Measurements from ENCODE around the gene CFDP1.

Gene CFDP1

DNA sequence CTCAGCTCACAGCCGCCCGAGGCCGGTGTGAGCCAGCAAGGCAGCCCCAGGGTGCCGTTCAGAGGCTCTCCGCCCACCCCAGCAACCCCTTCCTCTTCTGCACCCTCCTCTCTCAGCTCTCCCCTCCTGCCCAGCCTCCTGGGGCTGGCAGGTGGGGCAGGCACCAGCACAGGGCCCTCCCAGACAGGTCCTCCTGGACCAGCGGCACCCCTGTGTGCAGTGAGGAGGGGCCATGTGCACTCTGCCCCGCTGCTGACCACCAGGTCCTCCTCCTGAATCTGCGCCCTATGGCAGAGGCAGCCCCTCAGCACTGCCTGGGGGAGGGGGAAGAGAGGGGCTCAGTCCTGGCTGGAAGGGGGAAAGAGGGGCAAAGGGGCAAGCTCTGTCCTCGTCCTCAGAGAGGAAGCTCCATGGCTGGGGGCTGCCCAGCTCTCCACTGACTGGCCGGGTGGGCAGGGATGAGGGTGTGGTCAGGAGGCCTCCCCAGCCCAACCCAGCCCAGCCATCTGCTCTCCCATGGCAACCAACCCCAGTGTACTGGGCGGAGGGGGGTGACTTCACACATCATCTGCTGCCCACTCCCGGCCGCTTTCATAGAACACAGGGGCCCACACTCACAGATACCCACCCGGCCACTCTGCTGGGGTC, 176.5 kb downstream of the CFDP1 start:
- Histone ChIP-seq H3K79me2 (ENCODE audit: control insufficient read depth, low read length) (no peaks in the 10 kb centered on the region), H3K4me3 (ENCODE audit: low read length) (no peak overlapping the region), H3K9me3 (ENCODE audit: control insufficient read depth, insufficient read depth, low read length) (no peaks in the 10 kb centered on the region), H3K27me3 (ENCODE audit: control insufficient read depth, low read length) (no peaks in the 10 kb centered on the region; the same call in 1 of the 2 replicates), H3K27ac (ENCODE audit: low read depth, low read length) (no peak overlapping the region), H3K4me1 (ENCODE audit: control insufficient read depth, low read length) (0 out of 2 replicates have a peak, but pooled peaks cover 2% of the 10 kb centered on the region), H3K9me2 (replicated peaks; ENCODE audit: control insufficient read depth, low read length) (no peaks in the 10 kb centered on the region), H3F3A (ENCODE audit: control insufficient read depth, insufficient read depth) (no peaks in the 10 kb centered on the region), H3K4me2 (ENCODE audit: low read length) (no peak overlapping the region), H4K20me1 (ENCODE audit: control insufficient read depth, insufficient read depth, low read depth, low read length) (no peaks in the 10 kb centered on the region), H3K36me3 (ENCODE audit: control insufficient read depth, low read length) (no peaks in the 10 kb centered on the region)
- no peak for TF ChIP-seq EZH2phosphoT487 (IDR thresholded peaks at IDR 0.05; ENCODE audit: borderline replicate concordance, low read length)
- TF ChIP-seq, protein P1, sequence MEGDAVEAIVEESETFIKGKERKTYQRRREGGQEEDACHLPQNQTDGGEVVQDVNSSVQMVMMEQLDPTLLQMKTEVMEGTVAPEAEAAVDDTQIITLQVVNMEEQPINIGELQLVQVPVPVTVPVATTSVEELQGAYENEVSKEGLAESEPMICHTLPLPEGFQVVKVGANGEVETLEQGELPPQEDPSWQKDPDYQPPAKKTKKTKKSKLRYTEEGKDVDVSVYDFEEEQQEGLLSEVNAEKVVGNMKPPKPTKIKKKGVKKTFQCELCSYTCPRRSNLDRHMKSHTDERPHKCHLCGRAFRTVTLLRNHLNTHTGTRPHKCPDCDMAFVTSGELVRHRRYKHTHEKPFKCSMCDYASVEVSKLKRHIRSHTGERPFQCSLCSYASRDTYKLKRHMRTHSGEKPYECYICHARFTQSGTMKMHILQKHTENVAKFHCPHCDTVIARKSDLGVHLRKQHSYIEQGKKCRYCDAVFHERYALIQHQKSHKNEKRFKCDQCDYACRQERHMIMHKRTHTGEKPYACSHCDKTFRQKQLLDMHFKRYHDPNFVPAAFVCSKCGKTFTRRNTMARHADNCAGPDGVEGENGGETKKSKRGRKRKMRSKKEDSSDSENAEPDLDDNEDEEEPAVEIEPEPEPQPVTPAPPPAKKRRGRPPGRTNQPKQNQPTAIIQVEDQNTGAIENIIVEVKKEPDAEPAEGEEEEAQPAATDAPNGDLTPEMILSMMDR (IDR thresholded peaks at IDR 0.05; ENCODE audit: low read depth, low read length, poor library complexity, severe bottlenecking) = no peak

DNA sequence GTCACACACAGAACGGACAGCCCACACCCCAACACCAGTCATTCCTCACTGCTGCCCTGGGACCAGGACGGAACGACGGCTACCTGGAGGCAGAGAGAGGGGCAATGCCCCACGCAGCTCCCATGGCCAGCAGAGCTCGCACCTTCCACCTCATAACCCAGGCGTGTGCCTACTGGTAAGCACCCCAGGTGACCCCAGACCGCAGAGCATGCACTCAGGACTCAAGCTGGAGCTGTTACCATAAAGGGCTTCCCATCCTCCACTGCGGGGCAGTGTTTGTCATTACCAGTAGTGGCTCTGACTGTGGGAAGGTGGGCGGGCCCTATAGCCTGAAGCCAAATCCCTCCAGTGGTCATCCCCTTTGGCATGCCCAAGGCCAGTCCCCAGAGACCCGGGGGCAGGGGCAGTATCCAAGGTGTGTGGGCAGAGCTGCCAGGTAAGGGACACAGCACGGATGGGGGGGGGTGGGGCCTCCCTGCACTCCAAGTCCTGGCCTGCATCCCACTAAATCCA, 177.2 kb downstream of the CFDP1 start:
- Histone ChIP-seq H3F3A (ENCODE audit: control insufficient read depth, insufficient read depth) (no peaks in the 10 kb centered on the region), H3K79me2 (ENCODE audit: control insufficient read depth, low read length) (no peaks in the 10 kb centered on the region), H3K4me1 (ENCODE audit: control insufficient read depth, low read length) (0 out of 2 replicates have a peak, but pooled peaks cover 3% of the 10 kb centered on the region), H4K20me1 (ENCODE audit: control insufficient read depth, insufficient read depth, low read depth, low read length) (no peaks in the 10 kb centered on the region), H3K4me3 (ENCODE audit: low read length) (no peak overlapping the region), H3K9me3 (ENCODE audit: control insufficient read depth, insufficient read depth, low read length) (no peaks in the 10 kb centered on the region), H3K27ac (ENCODE audit: low read depth, low read length) (no peak overlapping the region), H3K36me3 (ENCODE audit: control insufficient read depth, low read length) (no peaks in the 10 kb centered on the region), H3K27me3 (ENCODE audit: control insufficient read depth, low read length) (no peaks in the 10 kb centered on the region; the same call in 1 of the 2 replicates), H3K4me2 (ENCODE audit: low read length) (no peak overlapping the region), H3K9me2 (replicated peaks; ENCODE audit: control insufficient read depth, low read length) (no peaks in the 10 kb centered on the region)
- TF ChIP-seq, protein P1 (IDR thresholded peaks at IDR 0.05; ENCODE audit: low read depth, low read length, poor library complexity, severe bottlenecking) = no peak
- TF ChIP-seq EZH2phosphoT487 (IDR thresholded peaks at IDR 0.05; ENCODE audit: borderline replicate concordance, low read length) = no peak

DNA sequence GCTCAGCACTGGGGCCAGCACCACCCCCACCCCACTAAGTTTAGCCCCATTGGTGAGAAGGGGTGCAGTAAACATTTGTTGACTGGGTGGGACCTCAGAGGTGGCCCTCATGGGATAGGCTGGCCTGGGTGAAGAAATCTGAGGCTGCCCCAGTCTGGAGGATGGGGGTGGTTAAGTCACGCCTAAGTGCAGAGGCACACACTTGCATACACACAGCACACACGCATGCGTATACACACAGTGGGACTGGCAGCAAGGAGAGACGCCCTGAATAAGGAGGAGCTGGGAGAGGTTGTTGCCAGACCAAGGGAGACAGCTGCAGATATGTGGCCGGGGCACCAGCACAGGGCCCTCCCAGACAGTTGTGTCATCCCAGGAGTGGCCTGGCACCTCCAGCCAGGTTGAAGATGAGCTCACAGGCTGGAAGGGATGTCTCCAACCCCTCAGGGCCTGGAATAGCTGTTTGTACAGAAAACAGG, 178.9 kb downstream of the CFDP1 start:
- peaks cover 13% of the 10 kb centered on the region for H3K27me3 ChIP-seq (ENCODE audit: control insufficient read depth, low read length)

More for the DNA sequence above, 178.9 kb downstream of the CFDP1 start:
- TF ChIP-seq EZH2phosphoT487 (IDR thresholded peaks at IDR 0.05; ENCODE audit: borderline replicate concordance, low read length) = no peak
- TF ChIP-seq, protein P1 (IDR thresholded peaks at IDR 0.05; ENCODE audit: low read depth, low read length, poor library complexity, severe bottlenecking) = no peak
- Histone ChIP-seq H3K9me3 (ENCODE audit: control insufficient read depth, insufficient read depth, low read length) (no peaks in the 10 kb centered on the region), H3K79me2 (ENCODE audit: control insufficient read depth, low read length) (no peaks in the 10 kb centered on the region), H3K4me2 (ENCODE audit: low read length) (no peak overlapping the region), H3K9me2 (replicated peaks; ENCODE audit: control insufficient read depth, low read length) (no peaks in the 10 kb centered on the region), H3K36me3 (ENCODE audit: control insufficient read depth, low read length) (no peaks in the 10 kb centered on the region), H3K27ac (ENCODE audit: low read depth, low read length) (no peak overlapping the region), H4K20me1 (ENCODE audit: control insufficient read depth, insufficient read depth, low read depth, low read length) (peaks cover 9% of the 10 kb centered on the region; the same call in 1 of the 2 replicates), H3K4me3 (ENCODE audit: low read length) (no peak overlapping the region), H3F3A (ENCODE audit: control insufficient read depth, insufficient read depth) (no peaks in the 10 kb centered on the region), H3K4me1 (ENCODE audit: control insufficient read depth, low read length) (0 out of 2 replicates have a peak, but pooled peaks cover 6% of the 10 kb centered on the region)

Data from DOHH2 (cell line).